ENCODE results near the gene MKRN1. TPM values are rescaled to one million over a fixed set of nuclear protein-coding genes. Genes with fewer than 3 reads are reported as not detected.

Gene MKRN1
- total and polyA plus RNA-seq, 2 of the 4 experiments (the other 2 are of a cell fraction): 47.2 to 83.0 TPM

DNA sequence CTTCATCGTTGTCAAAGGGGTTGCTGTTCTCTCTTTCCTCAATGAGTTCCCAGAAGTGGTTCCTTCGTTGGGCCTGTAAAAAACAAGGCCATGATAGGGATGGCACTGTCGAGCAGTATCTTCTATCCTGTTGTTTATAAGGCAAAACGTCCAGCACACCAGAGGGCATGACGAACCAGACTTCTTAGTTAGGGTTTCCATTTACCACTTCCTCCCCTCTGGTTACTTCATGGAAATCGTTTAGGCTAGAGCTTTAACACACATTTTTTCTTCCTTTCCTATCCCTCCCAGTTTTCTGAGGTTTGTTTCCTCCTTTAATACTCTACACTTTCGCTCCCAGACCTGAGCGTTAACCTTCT, 24.7 kb downstream of the MKRN1 start:
- Histone ChIP-seq H3K4me3 (ENCODE audit: insufficient read depth, low read depth, low read length) (no peak overlapping the region), H3K4me1 (ENCODE audit: control insufficient read depth, insufficient read depth, low read length) (no peaks in the 10 kb centered on the region), H2BK20ac (ENCODE audit: low read depth, low read length) (no peak overlapping the region), H2BK5ac (ENCODE audit: low read depth, low read length, poor library complexity, severe bottlenecking) (no peak overlapping the region), H3K27me3 (ENCODE audit: control insufficient read depth, insufficient read depth, low read length) (no peaks in the 10 kb centered on the region), H3K79me1 (ENCODE audit: low read depth in 1 of 2, low read length in 2 of 2) (peaks cover 9 to 20% of the 10 kb centered on the region in 2 experiments; a peak in 2 of 4 replicates), H3K9me3 (ENCODE audit: control insufficient read depth, insufficient read depth, low read length) (no peaks in the 10 kb centered on the region), H4K20me1 (ENCODE audit: insufficient read depth, low read length) (no peaks in the 10 kb centered on the region), H4K91ac (ENCODE audit: insufficient read depth, low read depth, low read length) (no peak overlapping the region), H3K36me3 (ENCODE audit: control insufficient read depth, insufficient read depth, low read length) (peaks cover 40% of the 10 kb centered on the region), H3K14ac (replicated peaks; ENCODE audit: low read depth, low read length) (no peak overlapping the region), H3K9ac (ENCODE audit: low read depth, low read length) (no peak overlapping the region), H2AFZ (replicated peaks; ENCODE audit: low read length, poor library complexity) (no peak overlapping the region), H3K4ac (ENCODE audit: low read depth, low read length) (no peak overlapping the region), H3K56ac (ENCODE audit: extremely low read depth, insufficient read depth, low read length) (no peak overlapping the region), H2AK5ac (ENCODE audit: low read depth, low read length) (no peak overlapping the region), H3K4me2 (ENCODE audit: low read depth, low read length) (no peak overlapping the region), H2BK15ac (ENCODE audit: low read depth, low read length) (no peak overlapping the region), H4K5ac (ENCODE audit: low read depth, low read length) (no peak overlapping the region), H3K23ac (ENCODE audit: low read depth, low read length) (no peak overlapping the region), H3K9me1 (ENCODE audit: insufficient read depth, low read length) (peaks cover 5% of the 10 kb centered on the region; the same call in 1 of the 2 replicates), H3K18ac (ENCODE audit: low read depth, low read length) (no peak overlapping the region), H4K8ac (ENCODE audit: low read depth in 2 of 2, low read length in 2 of 2) (no peak overlapping the region), H2AK9ac (replicated peaks; ENCODE audit: low read depth, low read length, poor library complexity) (no peak overlapping the region), H2BK120ac (ENCODE audit: low read depth, low read length) (no peak overlapping the region), H3K27ac (ENCODE audit: insufficient read depth, low read length) (no peak overlapping the region)
- in situ Hi-C loops (cut with MboI; ENCODE audit: low sequenced_read_pairs) (no loop called here), intact Hi-C loops (cut with micrococcal nuclease) (no loop called here), dilution Hi-C loops (cut with HindIII; ENCODE audit: low sequenced_read_pairs, unreplicated experiment) (no loop called here)
- BruUV-seq (replicated peaks): no TSS peak
- WGBS, 2 experiments (ENCODE audit: extremely low coverage in 2 of 2, insufficient read length in 1 of 2): 93% methylated on average over 2 of the region's 8 CpGs; no CpG with 5 or more reads in 1 of the 2 experiments
- no peak for DNase-seq
- TF ChIP-seq USF2 (IDR thresholded peaks at IDR 0.05; ENCODE audit: low read depth, low read length) (no peak), MXI1 (IDR thresholded peaks at IDR 0.05; ENCODE audit: borderline replicate concordance, low read depth, low read length) (no peak), RFX5 (IDR thresholded peaks at IDR 0.05; ENCODE audit: low read depth, low read length) (no peak), FOS (IDR thresholded peaks at IDR 0.05; ENCODE audit: low read depth, low read length) (no peak), MAFK (IDR thresholded peaks at IDR 0.05; ENCODE audit: low read depth, low read length) (no peak), CTCF (conservative IDR thresholded peaks at IDR 0.05; ENCODE audit: low read depth, low read length) (no peak), BHLHE40 (IDR thresholded peaks at IDR 0.05; ENCODE audit: low read depth, low read length) (no peak), RAD21 (IDR thresholded peaks at IDR 0.05; ENCODE audit: low read length) (no peak), SMC3 (IDR thresholded peaks at IDR 0.05; ENCODE audit: low read depth, low read length) (no peak), RCOR1 (IDR thresholded peaks at IDR 0.05; ENCODE audit: insufficient replicate concordance, low read length) (no peak), MAZ (IDR thresholded peaks at IDR 0.05; ENCODE audit: borderline replicate concordance, low read depth, low read length) (no peak)
- no peak for ATAC-seq (ENCODE audit: low read depth)
- ChIA-PET POLR2A (ENCODE audit: unreplicated experiment) (no interaction called here), CTCF (interaction anchor here (1.6 kb wide), 1 partner anchor 11 kb away, joined by 4 read pairs; no protein-coding TSS in a partner anchor)

Data from IMR-90 (cell line).